ENCODE results near the gene OSBPL10.

The OSBPL10 gene

GRCh38 chr3:31851278-31851677 lies 129.8 kb downstream of the OSBPL10 start:
- H3K4me3 ChIP-seq (ENCODE audit: low read depth in 1 of 5, low read length in 5 of 5) = no peak overlapping the region
- H3K27me3 ChIP-seq (ENCODE audit: control insufficient read depth in 5 of 5, insufficient read depth in 4 of 5, low read length in 5 of 5) = no peaks in the 10 kb centered on the region
- no peak overlapping the region for H3K9ac ChIP-seq (ENCODE audit: low read length in 5 of 5)
- H3K36me3 ChIP-seq (ENCODE audit: control insufficient read depth in 5 of 5, insufficient read depth in 5 of 5, low read length in 5 of 5) = no peaks in the 10 kb centered on the region
- peaks cover 0 to 14% (median 8%) of the 10 kb centered on the region in 5 donors for H3K4me1 ChIP-seq (ENCODE audit: control insufficient read depth in 5 of 5, insufficient read depth in 5 of 5, low read length in 5 of 5)
- no peak overlapping the region for H3K27ac ChIP-seq (ENCODE audit: low read depth, low read length)
- no peaks in the 10 kb centered on the region for H3K9me3 ChIP-seq (ENCODE audit: control insufficient read depth in 5 of 5, low read length in 5 of 5)

DNA sequence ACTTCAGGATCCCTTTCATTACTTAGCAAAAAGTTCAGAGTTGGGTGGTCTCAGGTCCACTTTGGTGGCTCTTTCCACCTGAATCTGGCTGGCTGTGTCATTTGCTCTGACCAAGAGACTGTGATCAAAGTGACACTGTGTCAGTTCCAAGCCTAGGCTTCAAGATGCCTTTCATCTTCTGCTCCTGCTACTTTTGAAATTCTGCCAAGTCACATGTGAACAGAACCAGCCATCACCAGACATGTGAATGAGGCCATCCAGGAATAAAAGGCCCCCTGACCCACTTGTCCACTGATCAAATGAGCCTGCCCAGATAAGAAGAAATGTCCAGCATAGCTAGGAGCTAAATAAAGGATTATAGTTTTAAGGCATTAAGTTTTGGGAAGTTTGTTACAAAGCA lies 132.2 kb downstream of the OSBPL10 start:
- no peak overlapping the region for H3K27ac ChIP-seq (ENCODE audit: low read depth, low read length)
- H3K9me3 ChIP-seq (ENCODE audit: control insufficient read depth in 5 of 5, low read length in 5 of 5) = no peaks in the 10 kb centered on the region
- no peak overlapping the region for H3K4me3 ChIP-seq (ENCODE audit: low read depth in 1 of 5, low read length in 5 of 5)
- no peak overlapping the region for H3K9ac ChIP-seq (ENCODE audit: low read length in 5 of 5)
- no peaks in the 10 kb centered on the region for H3K27me3 ChIP-seq (ENCODE audit: control insufficient read depth in 5 of 5, insufficient read depth in 4 of 5, low read length in 5 of 5)
- H3K36me3 ChIP-seq (ENCODE audit: control insufficient read depth in 5 of 5, insufficient read depth in 5 of 5, low read length in 5 of 5) = no peaks in the 10 kb centered on the region
- H3K4me1 ChIP-seq (ENCODE audit: control insufficient read depth in 5 of 5, insufficient read depth in 5 of 5, low read length in 5 of 5) = peaks cover 0 to 14% (median 8%) of the 10 kb centered on the region in 5 donors

DNA sequence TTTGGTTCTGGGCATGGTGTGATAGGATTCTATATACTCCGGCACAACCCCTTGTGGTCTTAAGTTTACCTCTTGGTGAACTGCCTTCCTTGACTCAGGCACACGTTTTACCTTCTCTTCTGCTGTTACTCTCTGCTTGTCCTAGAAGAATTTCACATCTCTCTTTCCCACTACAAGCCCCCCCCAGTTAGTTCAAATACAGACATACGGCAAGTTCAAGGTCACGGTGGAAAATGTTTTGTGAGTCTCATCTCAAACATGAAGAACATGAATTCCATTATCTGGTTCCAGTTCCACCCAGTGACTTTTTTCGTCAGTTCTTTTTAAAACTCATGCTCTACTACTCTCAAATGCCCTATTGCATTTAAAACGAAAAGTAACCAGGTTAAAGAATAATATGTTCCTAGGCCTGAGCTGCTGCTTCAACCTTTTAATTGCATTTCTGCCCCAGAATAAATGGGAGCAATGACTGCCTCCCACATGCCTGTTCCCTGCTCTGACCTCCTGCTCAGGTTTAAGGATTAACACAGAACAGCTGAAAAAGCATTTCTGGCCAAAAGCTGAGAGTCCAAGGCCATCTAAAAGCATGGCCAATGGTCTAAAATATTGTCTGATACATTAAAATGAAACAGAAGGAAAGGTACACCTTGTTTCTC lies 132.8 kb downstream of the OSBPL10 start:
- no peak overlapping the region for H3K4me3 ChIP-seq (ENCODE audit: low read depth in 1 of 5, low read length in 5 of 5)
- H3K36me3 ChIP-seq (ENCODE audit: control insufficient read depth in 5 of 5, insufficient read depth in 5 of 5, low read length in 5 of 5) = no peaks in the 10 kb centered on the region
- H3K27ac ChIP-seq (ENCODE audit: low read depth, low read length) = no peak overlapping the region
- H3K27me3 ChIP-seq (ENCODE audit: control insufficient read depth in 5 of 5, insufficient read depth in 4 of 5, low read length in 5 of 5) = no peaks in the 10 kb centered on the region
- peaks cover 0 to 14% (median 8%) of the 10 kb centered on the region in 5 donors for H3K4me1 ChIP-seq (ENCODE audit: control insufficient read depth in 5 of 5, insufficient read depth in 5 of 5, low read length in 5 of 5)
- H3K9me3 ChIP-seq (ENCODE audit: control insufficient read depth in 5 of 5, low read length in 5 of 5) = no peaks in the 10 kb centered on the region
- no peak overlapping the region for H3K9ac ChIP-seq (ENCODE audit: low read length in 5 of 5)

DNA sequence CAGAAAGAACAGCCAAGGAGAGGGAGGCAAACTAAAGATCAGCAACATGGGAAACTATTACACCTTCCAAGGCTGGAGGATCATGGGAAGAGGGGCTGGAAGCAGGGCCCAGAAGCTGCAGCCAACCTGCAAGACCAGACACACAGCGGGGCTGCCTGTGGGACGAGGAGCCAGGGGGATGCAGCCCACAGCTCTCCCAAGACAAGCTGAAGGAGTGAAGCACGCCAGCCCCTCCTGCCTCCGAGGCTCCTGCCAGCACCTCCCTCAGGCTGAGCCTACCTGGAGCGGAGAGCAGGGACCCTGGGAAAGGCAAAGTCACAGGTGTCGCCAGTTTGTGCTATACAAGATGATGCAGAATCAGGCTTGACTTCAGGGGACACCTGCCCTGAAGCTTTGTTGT lies 133.3 kb downstream of the OSBPL10 start:
- Histone ChIP-seq H3K4me3 (ENCODE audit: low read depth in 1 of 5, low read length in 5 of 5) (no peak overlapping the region), H3K4me1 (ENCODE audit: control insufficient read depth in 5 of 5, insufficient read depth in 5 of 5, low read length in 5 of 5) (peaks cover 0 to 14% (median 8%) of the 10 kb centered on the region in 5 donors), H3K27me3 (ENCODE audit: control insufficient read depth in 5 of 5, insufficient read depth in 4 of 5, low read length in 5 of 5) (no peaks in the 10 kb centered on the region), H3K9me3 (ENCODE audit: control insufficient read depth in 5 of 5, low read length in 5 of 5) (no peaks in the 10 kb centered on the region), H3K27ac (ENCODE audit: low read depth, low read length) (no peak overlapping the region), H3K9ac (ENCODE audit: low read length in 5 of 5) (no peak overlapping the region), H3K36me3 (ENCODE audit: control insufficient read depth in 5 of 5, insufficient read depth in 5 of 5, low read length in 5 of 5) (no peaks in the 10 kb centered on the region)

GRCh38 chr3:31841515-31841914 lies 139.5 kb downstream of the OSBPL10 start:
- H3K27me3 ChIP-seq (ENCODE audit: control insufficient read depth in 5 of 5, insufficient read depth in 4 of 5, low read length in 5 of 5) = no peaks in the 10 kb centered on the region
- H3K4me1 ChIP-seq (ENCODE audit: control insufficient read depth in 5 of 5, insufficient read depth in 5 of 5, low read length in 5 of 5) = peaks cover 0 to 1% (median 0%) of the 10 kb centered on the region in 5 donors
- no peaks in the 10 kb centered on the region for H3K9me3 ChIP-seq (ENCODE audit: control insufficient read depth in 5 of 5, low read length in 5 of 5)
- no peak overlapping the region for H3K4me3 ChIP-seq (ENCODE audit: low read depth in 1 of 5, low read length in 5 of 5)
- no peaks in the 10 kb centered on the region for H3K36me3 ChIP-seq (ENCODE audit: control insufficient read depth in 5 of 5, insufficient read depth in 5 of 5, low read length in 5 of 5)
- H3K9ac ChIP-seq (ENCODE audit: low read length in 5 of 5) = no peak overlapping the region
- H3K27ac ChIP-seq (ENCODE audit: low read depth, low read length) = no peak overlapping the region

DNA sequence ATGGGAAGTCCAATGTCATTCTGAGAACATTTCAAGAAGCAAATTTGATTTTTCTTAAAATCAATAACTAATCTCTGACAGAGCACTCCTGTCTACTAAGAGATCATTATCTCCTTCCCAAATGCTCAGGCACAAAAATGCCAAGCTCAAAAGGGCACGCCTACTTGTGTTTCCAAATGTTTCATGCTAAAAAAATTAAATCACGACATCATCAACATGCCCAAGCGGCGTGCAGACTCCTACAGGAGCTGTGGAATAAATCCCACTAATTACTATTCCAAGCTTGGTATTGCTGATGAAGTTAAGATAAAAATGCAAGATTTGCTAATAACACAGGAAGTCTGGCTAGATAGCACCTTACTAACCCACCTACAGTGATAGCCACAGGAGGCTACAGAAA lies 140.8 kb downstream of the OSBPL10 start:
- Histone ChIP-seq H3K4me3 (ENCODE audit: low read depth in 1 of 5, low read length in 5 of 5) (no peak overlapping the region), H3K4me1 (ENCODE audit: control insufficient read depth in 5 of 5, insufficient read depth in 5 of 5, low read length in 5 of 5) (peaks cover 0 to 5% (median 0%) of the 10 kb centered on the region in 5 donors), H3K27ac (ENCODE audit: low read depth, low read length) (no peak overlapping the region), H3K27me3 (ENCODE audit: control insufficient read depth in 5 of 5, insufficient read depth in 4 of 5, low read length in 5 of 5) (no peaks in the 10 kb centered on the region), H3K36me3 (ENCODE audit: control insufficient read depth in 5 of 5, insufficient read depth in 5 of 5, low read length in 5 of 5) (no peaks in the 10 kb centered on the region), H3K9me3 (ENCODE audit: control insufficient read depth in 5 of 5, low read length in 5 of 5) (no peaks in the 10 kb centered on the region), H3K9ac (ENCODE audit: low read length in 5 of 5) (no peak overlapping the region)

GRCh38 chr3:31839144-31839917 lies 141.7 kb downstream of the OSBPL10 start:
- Histone ChIP-seq H3K36me3 (ENCODE audit: control insufficient read depth in 5 of 5, insufficient read depth in 5 of 5, low read length in 5 of 5) (no peaks in the 10 kb centered on the region), H3K9me3 (ENCODE audit: control insufficient read depth in 5 of 5, low read length in 5 of 5) (no peaks in the 10 kb centered on the region), H3K4me3 (ENCODE audit: low read depth in 1 of 5, low read length in 5 of 5) (no peak overlapping the region), H3K27me3 (ENCODE audit: control insufficient read depth in 5 of 5, insufficient read depth in 4 of 5, low read length in 5 of 5) (no peaks in the 10 kb centered on the region), H3K4me1 (ENCODE audit: control insufficient read depth in 5 of 5, insufficient read depth in 5 of 5, low read length in 5 of 5) (peaks cover 0 to 5% (median 0%) of the 10 kb centered on the region in 5 donors), H3K9ac (ENCODE audit: low read length in 5 of 5) (no peak overlapping the region), H3K27ac (ENCODE audit: low read depth, low read length) (no peak overlapping the region)

DNA sequence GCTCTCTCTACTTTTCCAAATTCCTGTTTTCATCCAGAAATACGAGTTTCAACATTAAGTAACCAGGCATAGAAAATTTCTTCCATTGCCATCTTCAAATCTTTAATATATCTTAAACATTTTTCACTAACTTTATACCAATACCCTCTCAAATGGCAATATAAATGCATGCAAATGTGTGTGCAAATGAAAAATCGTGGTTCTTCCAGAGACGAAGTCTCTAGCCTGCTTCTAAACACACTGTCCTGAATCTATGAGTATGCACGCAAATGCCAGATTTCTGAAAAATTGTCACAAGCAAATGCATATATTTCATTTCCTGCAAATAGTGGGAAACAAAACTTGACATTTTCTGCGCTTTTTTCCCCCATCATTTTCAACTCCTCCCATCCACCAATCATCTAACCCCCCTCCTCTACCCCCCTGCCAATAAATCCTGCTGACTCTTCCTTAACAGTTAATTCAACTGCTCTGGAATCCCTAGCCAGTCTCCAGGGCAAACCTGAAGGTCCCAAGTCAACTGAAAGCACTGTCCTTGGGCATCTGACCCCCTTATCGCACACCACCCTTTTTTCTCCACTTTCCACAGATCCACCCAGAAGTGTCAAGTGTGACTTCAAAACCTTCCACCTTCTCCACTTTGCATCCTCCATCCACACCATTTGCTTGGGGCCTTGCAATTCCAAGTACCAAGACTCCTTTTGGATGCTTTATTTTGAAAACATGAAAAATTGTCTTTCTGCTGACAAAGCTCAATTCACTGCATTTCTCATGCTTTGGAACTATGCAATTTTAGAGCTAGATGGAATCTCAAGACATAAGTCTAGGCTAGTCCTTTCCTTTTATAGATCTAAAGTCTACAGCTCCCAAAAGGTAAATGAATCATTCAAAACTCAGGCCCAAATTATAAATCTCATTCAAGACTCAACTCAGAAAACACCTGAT lies 144.7 kb downstream of the OSBPL10 start:
- H3K36me3 ChIP-seq (ENCODE audit: control insufficient read depth in 5 of 5, insufficient read depth in 5 of 5, low read length in 5 of 5) = no peaks in the 10 kb centered on the region
- H3K9ac ChIP-seq (ENCODE audit: low read length in 5 of 5) = no peak overlapping the region
- H3K27ac ChIP-seq (ENCODE audit: low read depth, low read length) = no peak overlapping the region
- H3K27me3 ChIP-seq (ENCODE audit: control insufficient read depth in 5 of 5, insufficient read depth in 4 of 5, low read length in 5 of 5) = no peaks in the 10 kb centered on the region
- no peaks in the 10 kb centered on the region for H3K9me3 ChIP-seq (ENCODE audit: control insufficient read depth in 5 of 5, low read length in 5 of 5)
- no peak overlapping the region for H3K4me3 ChIP-seq (ENCODE audit: low read depth in 1 of 5, low read length in 5 of 5)
- peaks cover 0 to 5% (median 0%) of the 10 kb centered on the region in 5 donors for H3K4me1 ChIP-seq (ENCODE audit: control insufficient read depth in 5 of 5, insufficient read depth in 5 of 5, low read length in 5 of 5)

GRCh38 chr3:31833391-31834190 lies 147.5 kb downstream of the OSBPL10 start:
- Histone ChIP-seq H3K4me3 (ENCODE audit: low read depth in 1 of 5, low read length in 5 of 5) (no peak overlapping the region), H3K9me3 (ENCODE audit: control insufficient read depth in 5 of 5, low read length in 5 of 5) (no peaks in the 10 kb centered on the region), H3K27me3 (ENCODE audit: control insufficient read depth in 5 of 5, insufficient read depth in 4 of 5, low read length in 5 of 5) (no peaks in the 10 kb centered on the region), H3K4me1 (ENCODE audit: control insufficient read depth in 5 of 5, insufficient read depth in 5 of 5, low read length in 5 of 5) (peaks cover 0 to 5% (median 0%) of the 10 kb centered on the region in 5 donors), H3K36me3 (ENCODE audit: control insufficient read depth in 5 of 5, insufficient read depth in 5 of 5, low read length in 5 of 5) (no peaks in the 10 kb centered on the region), H3K27ac (ENCODE audit: low read depth, low read length) (no peak overlapping the region), H3K9ac (ENCODE audit: low read length in 5 of 5) (no peak overlapping the region)

All from subcutaneous abdominal adipose tissue (tissue), 5 donors.